AG10803 (cell line): ENCODE measurements around the gene ACTR8.

Source experiments
- DNase-seq: peaks from one replicate; pipeline ENCODE4 v3.0.0; 2010; ENCODE audit warnings: low read depth
- H3K4me3 ChIP-seq: 2 replicates; pipeline ENCODE4 v1.5.1; 2011; ENCODE audit warnings: mild to moderate bottlenecking, low read length, control low read depth
- TF ChIP-seq, protein P1 (sequence below): conservative IDR thresholded peaks from 2 replicates; pipeline ENCODE4 v1.5.1; 2011; ENCODE audit warnings: mild to moderate bottlenecking, low read length, control low read depth, inconsistent platforms

Gene ACTR8

DNA sequence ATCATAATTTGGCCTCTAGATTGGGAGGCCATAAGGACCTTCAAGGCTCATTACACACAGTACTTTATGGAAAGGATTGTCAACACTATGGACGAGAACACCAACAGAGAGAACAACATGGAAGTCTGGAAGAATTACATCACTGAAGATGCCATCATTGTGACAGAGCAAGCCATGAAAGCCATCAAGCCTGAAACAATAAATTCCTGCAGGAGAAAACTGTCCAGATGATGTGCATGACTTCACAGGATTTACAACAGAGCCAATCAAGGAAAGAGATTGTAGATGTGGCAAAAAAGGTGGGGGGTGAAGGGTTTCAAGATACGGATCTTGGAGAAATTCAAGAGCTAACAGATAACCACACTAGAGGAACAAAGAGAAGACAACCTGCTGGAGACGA is 19.7 kb downstream of the ACTR8 start:
- TF ChIP-seq, protein P1, sequence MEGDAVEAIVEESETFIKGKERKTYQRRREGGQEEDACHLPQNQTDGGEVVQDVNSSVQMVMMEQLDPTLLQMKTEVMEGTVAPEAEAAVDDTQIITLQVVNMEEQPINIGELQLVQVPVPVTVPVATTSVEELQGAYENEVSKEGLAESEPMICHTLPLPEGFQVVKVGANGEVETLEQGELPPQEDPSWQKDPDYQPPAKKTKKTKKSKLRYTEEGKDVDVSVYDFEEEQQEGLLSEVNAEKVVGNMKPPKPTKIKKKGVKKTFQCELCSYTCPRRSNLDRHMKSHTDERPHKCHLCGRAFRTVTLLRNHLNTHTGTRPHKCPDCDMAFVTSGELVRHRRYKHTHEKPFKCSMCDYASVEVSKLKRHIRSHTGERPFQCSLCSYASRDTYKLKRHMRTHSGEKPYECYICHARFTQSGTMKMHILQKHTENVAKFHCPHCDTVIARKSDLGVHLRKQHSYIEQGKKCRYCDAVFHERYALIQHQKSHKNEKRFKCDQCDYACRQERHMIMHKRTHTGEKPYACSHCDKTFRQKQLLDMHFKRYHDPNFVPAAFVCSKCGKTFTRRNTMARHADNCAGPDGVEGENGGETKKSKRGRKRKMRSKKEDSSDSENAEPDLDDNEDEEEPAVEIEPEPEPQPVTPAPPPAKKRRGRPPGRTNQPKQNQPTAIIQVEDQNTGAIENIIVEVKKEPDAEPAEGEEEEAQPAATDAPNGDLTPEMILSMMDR, result no peak
- no peak for DNase-seq
- no peak overlapping the region for H3K4me3 ChIP-seq

DNA sequence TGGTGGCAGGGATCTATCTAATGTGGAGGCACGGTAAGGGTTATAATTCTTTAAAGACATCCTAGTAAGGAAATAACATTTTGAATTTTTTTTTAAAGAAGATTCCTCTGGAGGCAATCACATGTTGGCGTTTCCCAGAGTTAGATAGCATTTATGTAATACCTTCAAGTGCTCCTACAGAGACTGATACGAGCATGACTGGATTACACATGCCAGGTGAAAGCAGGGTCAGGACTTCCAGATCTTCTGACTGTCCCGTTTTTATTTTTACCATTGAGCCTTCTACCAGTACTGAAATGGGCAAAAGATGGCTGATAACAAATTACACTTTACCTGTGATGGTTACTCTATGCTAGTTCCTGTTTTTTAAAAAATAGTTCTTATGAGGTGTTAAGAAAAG is 21.8 kb downstream of the ACTR8 start:
- H3K4me3 ChIP-seq, result no peak overlapping the region
- DNase-seq, result no peak
- TF ChIP-seq, protein P1, result no peak

- TF ChIP-seq, protein P1, result no peak
- no peak overlapping the region for H3K4me3 ChIP-seq
- no peak for DNase-seq
These were observed 22.8 kb downstream of the ACTR8 start for GRCh38 chr3:53859178-53859577.

- DNase-seq, result no peak
- TF ChIP-seq, protein P1, result no peak
These were observed 23.7 kb downstream of the ACTR8 start for GRCh38 chr3:53858096-53858741.

GRCh38 chr3:53856964-53857363 is 25.0 kb downstream of the ACTR8 start:
- DNase-seq, result no peak
- TF ChIP-seq, protein P1, result no peak
- H3K4me3 ChIP-seq, result no peak overlapping the region

More at GRCh38 chr3:53858096-53858741, 23.7 kb downstream of the ACTR8 start:
- no peak overlapping the region for H3K4me3 ChIP-seq

GRCh38 chr3:53850895-53851294 is 31.1 kb downstream of the ACTR8 start:
- DNase-seq, result peak; percentile 36
- H3K4me3 ChIP-seq, result no peak overlapping the region
- TF ChIP-seq, protein P1, result no peak

DNA sequence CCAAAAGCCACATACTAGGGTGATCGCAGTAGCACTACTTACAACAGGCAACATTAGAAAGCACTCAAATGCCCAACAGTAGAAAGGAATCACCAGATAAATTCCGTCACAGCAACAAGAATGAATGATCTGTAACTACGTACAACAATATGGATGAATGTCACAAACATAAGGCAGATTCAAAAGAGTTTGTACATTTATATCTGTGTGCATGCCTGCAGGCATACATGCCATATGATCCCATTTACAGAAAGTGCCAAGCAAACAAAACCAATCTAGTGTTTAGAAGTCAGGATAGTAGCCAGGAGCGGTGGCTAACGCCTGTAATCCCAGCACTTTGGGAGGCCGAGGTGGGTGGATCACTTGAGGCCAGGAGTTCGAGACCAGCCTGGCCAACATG is 32.0 kb downstream of the ACTR8 start:
- TF ChIP-seq, protein P1, result no peak
- no peak for DNase-seq
- no peak overlapping the region for H3K4me3 ChIP-seq
